Measurements from ENCODE around the gene POTEC.
"Not testable (repeated sequence)": the region's sequence is repeated elsewhere in the genome, so short reads cannot be mapped to it uniquely, and the experiment has no call there.

The POTEC gene

DNA sequence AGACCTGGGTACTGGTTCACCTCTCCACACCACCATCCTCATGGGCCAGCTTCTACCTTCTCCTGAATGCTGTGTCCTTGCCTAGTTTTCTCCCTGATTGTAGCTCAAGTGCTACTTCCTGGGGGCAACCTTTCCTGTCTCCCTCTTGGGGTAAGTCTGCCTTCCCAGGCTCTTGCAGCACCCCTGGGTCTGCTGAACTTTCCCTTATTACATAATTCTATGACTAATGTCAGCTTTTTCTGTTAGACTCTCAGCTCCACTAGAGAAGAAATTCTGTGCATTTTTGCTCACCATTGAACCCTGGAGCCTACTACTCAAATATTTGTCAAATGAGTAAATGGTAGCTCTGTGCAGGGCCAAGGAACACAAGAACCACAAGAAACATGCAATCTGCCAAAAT lies 73.4 kb downstream of the POTEC start:
- CTCF ChIA-PET; DNase-seq (ENCODE audit: extremely low spot score); POLR2A ChIA-PET: not testable (repeated sequence)

- POLR2A ChIA-PET, CTCF ChIA-PET: not testable (repeated sequence)
Measured at GRCh38 chr18:14465989-14466388, 77.4 kb downstream of the POTEC start.

More at GRCh38 chr18:14465989-14466388, 77.4 kb downstream of the POTEC start:
- not testable (repeated sequence) for DNase-seq (ENCODE audit: extremely low spot score)

All from GM10248 (cell line).